MM.1S (cell line): ENCODE data around the gene IFITM10.

Experiments
- DNase-seq: peaks from one replicate; pipeline ENCODE4 v3.0.0-alpha.2; 2015
- H2AFZ ChIP-seq: fragments of 300-600 bp; sonication (generic); 2 replicates; pipeline ENCODE4 v1.6.0; 2016; ENCODE audit warnings: antibody characterized with exemption, low read length
- H3F3A ChIP-seq: fragments of 300-600 bp; sonication (generic); 2 replicates; pipeline ENCODE4 v1.6.1; 2016; ENCODE audit warnings: mild to moderate bottlenecking, antibody characterized with exemption, low read length, moderate library complexity, mixed read lengths; ENCODE audit not compliant: insufficient read depth
- H3K27ac ChIP-seq: fragments of 300-600 bp; sonication (generic); 2 replicates; pipeline ENCODE4 v1.5.1; 2016; ENCODE audit warnings: mild to moderate bottlenecking, low read length
- H3K27me3 ChIP-seq: fragments of 300-600 bp; sonication (generic); replicated peaks from 2 replicates; pipeline ENCODE4 v1.6.0; 2016; ENCODE audit warnings: low read length; ENCODE audit not compliant: insufficient read depth
- H3K36me3 ChIP-seq: fragments of 300-600 bp; sonication (generic); replicated peaks from 2 replicates; pipeline ENCODE4 v1.6.1; 2016; ENCODE audit warnings: mild to moderate bottlenecking, low read length, mixed read lengths; ENCODE audit not compliant: insufficient read depth
- H3K4me1 ChIP-seq: fragments of 300-600 bp; sonication (generic); 2 replicates; pipeline ENCODE4 v1.6.1; 2016; ENCODE audit warnings: low read length, mixed read lengths
- H3K4me2 ChIP-seq: fragments of 300-600 bp; sonication (generic); 2 replicates; pipeline ENCODE4 v1.6.0; 2016; ENCODE audit warnings: low read depth, low read length
- H3K4me3 ChIP-seq: fragments of 300-600 bp; sonication (generic); 2 replicates; pipeline ENCODE4 v1.5.1; 2016; ENCODE audit warnings: low read length, mixed read lengths
- H3K79me2 ChIP-seq: fragments of 300-600 bp; sonication (generic); 2 replicates; pipeline ENCODE4 v1.6.1; 2016; ENCODE audit warnings: mixed run types, low read length, mixed read lengths
- H3K9ac ChIP-seq: fragments of 300-600 bp; sonication (generic); 2 replicates; pipeline ENCODE4 v1.6.1; 2016; ENCODE audit warnings: low read length, mixed read lengths
- H3K9me2 ChIP-seq: fragments of 300-600 bp; sonication (generic); replicated peaks from 2 replicates; pipeline ENCODE4 v1.6.1; 2016; ENCODE audit warnings: mild to moderate bottlenecking, low read length, mixed read lengths; ENCODE audit not compliant: insufficient read depth
- H3K9me3 ChIP-seq: fragments of 300-600 bp; sonication (generic); replicated peaks from 2 replicates; pipeline ENCODE4 v1.6.1; 2016; ENCODE audit warnings: mild to moderate bottlenecking, low read length, mixed read lengths; ENCODE audit not compliant: insufficient read depth
- H4K20me1 ChIP-seq: fragments of 300-600 bp; sonication (generic); 2 replicates; pipeline ENCODE4 v1.6.1; 2016; ENCODE audit warnings: mild to moderate bottlenecking, low read length, moderate library complexity, mixed read lengths; ENCODE audit not compliant: insufficient read depth
- CTCF ChIP-seq: fragments of 300-600 bp; sonication (generic); IDR thresholded peaks from 2 replicates; pipeline ENCODE4 v1.5.1; 2016; ENCODE audit warnings: antibody characterized with exemption, low read length, mixed read lengths
- EZH2 ChIP-seq: fragments of 300-600 bp; sonication (generic); optimal IDR thresholded peaks from 2 replicates; pipeline ENCODE3; 2017; ENCODE audit warnings: low read depth, mild to moderate bottlenecking, antibody characterized with exemption, low read length, mixed read lengths
- EZH2phosphoT487 ChIP-seq: fragments of 300-600 bp; sonication (generic); IDR thresholded peaks from 2 replicates; pipeline ENCODE4 v1.6.1; 2018; ENCODE audit warnings: antibody characterized with exemption, low read length

The IFITM10 gene

GRCh38 chr11:1773131-1773993 is 23.0 kb upstream of the IFITM10 start:
- TF ChIP-seq EZH2phosphoT487 (no peak), EZH2 (no peak), CTCF (no peak)
- H3F3A ChIP-seq, result no peaks in the 10 kb centered on the region
- H4K20me1 ChIP-seq, result no peaks in the 10 kb centered on the region
- H3K27ac ChIP-seq, result no peak overlapping the region
- H3K9me2 ChIP-seq, result no peaks in the 10 kb centered on the region
- H3K27me3 ChIP-seq, result peaks cover 73% of the 10 kb centered on the region
- DNase-seq, result no peak
- H3K4me3 ChIP-seq, result no peak overlapping the region
- no peaks in the 10 kb centered on the region for H3K9me3 ChIP-seq
- H3K79me2 ChIP-seq, result no peaks in the 10 kb centered on the region
- no peak overlapping the region for H3K4me2 ChIP-seq
- H3K36me3 ChIP-seq, result no peaks in the 10 kb centered on the region
- H3K4me1 ChIP-seq, result no peaks in the 10 kb centered on the region
- H2AFZ ChIP-seq, result no peak overlapping the region
- H3K9ac ChIP-seq, result no peak overlapping the region

DNA sequence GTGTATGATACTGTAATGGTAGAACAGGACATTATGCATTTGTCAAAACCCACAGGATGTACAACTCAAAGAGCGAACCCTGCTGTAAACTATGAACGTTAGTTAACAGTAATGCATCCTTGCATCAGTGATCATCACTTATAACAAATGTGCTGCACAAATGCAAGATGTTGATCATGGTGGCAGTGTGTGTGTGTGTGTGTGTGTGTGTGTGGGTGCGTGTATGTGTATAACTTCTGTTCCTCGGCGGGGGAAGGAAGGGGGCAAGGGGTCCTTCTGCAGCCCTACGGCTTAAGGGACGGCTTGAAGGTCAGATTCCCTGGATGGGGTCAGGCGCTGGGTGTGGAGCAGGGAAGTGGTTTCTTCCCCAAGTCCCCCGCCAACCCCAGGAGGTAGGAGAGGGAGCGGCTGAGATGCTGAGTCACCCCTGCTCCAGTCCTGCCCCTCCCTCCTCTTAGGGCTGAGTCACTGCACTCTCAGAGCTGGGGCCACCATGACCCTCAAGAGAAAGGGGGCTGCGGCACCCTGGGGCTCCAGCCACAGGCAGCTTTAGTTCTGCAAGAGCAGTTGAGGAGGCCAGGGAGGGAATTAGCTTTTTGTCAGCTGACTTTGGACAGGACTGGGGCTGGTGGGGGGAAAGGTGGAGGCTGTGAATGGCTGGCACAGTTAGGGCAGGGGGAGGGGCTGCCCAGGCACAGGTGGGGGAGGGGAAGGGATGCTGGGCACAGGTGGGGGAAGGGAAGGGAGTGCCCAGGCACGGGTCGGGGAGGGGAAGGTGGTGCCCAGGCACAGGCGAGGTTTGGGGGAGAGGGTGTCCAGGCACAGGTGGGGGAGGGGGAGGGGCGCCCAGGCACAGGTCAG is 22.1 kb upstream of the IFITM10 start:
- TF ChIP-seq EZH2 (no peak), EZH2phosphoT487 (no peak), CTCF (no peak)
- no peak overlapping the region for H3K4me2 ChIP-seq

GRCh38 chr11:1771700-1772099 is 21.3 kb upstream of the IFITM10 start:
- Histone ChIP-seq H2AFZ (no peak overlapping the region), H3F3A (no peaks in the 10 kb centered on the region), H3K36me3 (no peaks in the 10 kb centered on the region), H3K27ac (no peak overlapping the region), H3K4me3 (no peak overlapping the region), H3K9ac (no peak overlapping the region), H3K4me1 (no peaks in the 10 kb centered on the region), H3K4me2 (no peak overlapping the region), H3K9me2 (no peaks in the 10 kb centered on the region), H4K20me1 (no peaks in the 10 kb centered on the region), H3K27me3 (peaks cover 77% of the 10 kb centered on the region), H3K79me2 (no peaks in the 10 kb centered on the region), H3K9me3 (no peaks in the 10 kb centered on the region)
- no peak for DNase-seq
- TF ChIP-seq EZH2 (no peak), EZH2phosphoT487 (no peak), CTCF (no peak)

More for the DNA sequence above, 22.1 kb upstream of the IFITM10 start:
- no peaks in the 10 kb centered on the region for H3K9me2 ChIP-seq
- no peak overlapping the region for H3K27ac ChIP-seq
- no peaks in the 10 kb centered on the region for H3K9me3 ChIP-seq
- no peaks in the 10 kb centered on the region for H3K79me2 ChIP-seq
- no peak overlapping the region for H2AFZ ChIP-seq
- H3F3A ChIP-seq, result no peaks in the 10 kb centered on the region
- H3K4me3 ChIP-seq, result no peak overlapping the region
- no peak for DNase-seq
- H3K27me3 ChIP-seq, result peaks cover 71% of the 10 kb centered on the region
- H3K4me1 ChIP-seq, result no peaks in the 10 kb centered on the region
- H3K9ac ChIP-seq, result no peak overlapping the region
- no peaks in the 10 kb centered on the region for H4K20me1 ChIP-seq
- no peaks in the 10 kb centered on the region for H3K36me3 ChIP-seq
